Endothelial cell of umbilical vein (primary cell): ENCODE measurements around the gene CYP11A1. TPM values are rescaled to one million over a fixed set of nuclear protein-coding genes. Genes with fewer than 3 reads are reported as not detected.

Experiments
- BruUV-seq: library from RNA; stranded (reverse); fragments of 400-500 nt; replicated peaks from 2 replicates; lab custom pipeline; 2021; lab: Mats Ljungman, UMichigan
- CTCF ChIA-PET: fragments of 300-600, 350-600 bp; sonication (Branson Sonifier 250); formaldehyde crosslinking; loops from one replicate; lab custom pipeline; 2021; ENCODE audit warnings: antibody characterized with exemption, inconsistent platforms; lab: Charles Lee
- POLR2A ChIA-PET: fragments of 300-600, 350-600 bp; sonication (Branson Sonifier 250); formaldehyde crosslinking; loops from one replicate; lab custom pipeline; 2021; ENCODE audit warnings: antibody characterized with exemption, inconsistent platforms; lab: Charles Lee
- DNase-seq: peaks from one replicate; pipeline ENCODE4 v3.0.0-alpha.2; 2011; ENCODE audit warnings: low read depth, low spot score
- FAIRE-seq: peaks from 2 replicates; lab custom pipeline; 2011; peaks lifted over from hg19 to GRCh38; lab: Jason Lieb, UNC
- H2AFZ ChIP-seq: 2 replicates; pipeline ENCODE4 v1.6.0; 2012; ENCODE audit warnings: low read depth, low read length, control low read depth, inconsistent platforms
- H3K27ac ChIP-seq: 2 replicates; pipeline ENCODE4 v1.5.1; 2011; ENCODE audit warnings: low read depth, mild to moderate bottlenecking, control low read depth, low read length, moderate library complexity; ENCODE audit not compliant: insufficient read depth
- H3K27me3 ChIP-seq, 2 experiments: 2 replicates each; pipeline versions ENCODE4 v1.6.0 to v1.6.1; 2011; ENCODE audit warnings: low read length in 2 of 2, mixed read lengths in 1 of 2; ENCODE audit not compliant: control insufficient read depth in 2 of 2, insufficient read depth in 2 of 2
- H3K36me3 ChIP-seq, 2 experiments: 2 replicates in 1 of 2; 3 replicates in 1 of 2; pipeline ENCODE4 v1.5.1; 2011; ENCODE audit warnings: low read length in 2 of 2, mild to moderate bottlenecking in 1 of 2, moderate library complexity in 1 of 2; ENCODE audit not compliant: control insufficient read depth in 2 of 2, insufficient read depth in 2 of 2; ENCODE audit errors: extremely low read depth in 1 of 2
- H3K4me1 ChIP-seq: 3 replicates; pipeline ENCODE4 v1.5.1; 2011; ENCODE audit warnings: mild to moderate bottlenecking, low read length; ENCODE audit not compliant: control insufficient read depth, insufficient read depth; ENCODE audit errors: extremely low read depth
- H3K4me2 ChIP-seq: 2 replicates; pipeline ENCODE4 v1.6.1; 2011; ENCODE audit warnings: low read length, control low read depth, mixed read lengths; ENCODE audit not compliant: insufficient read depth
- H3K4me3 ChIP-seq, 3 experiments: fragments of 200-600 bp in 1 of 3; sonication (generic), shearing (Covaris generic) in 1 of 3; replicated peaks in 1 of 3; 2 replicates each; pipeline ENCODE4 v1.5.1; 2011 to 2016; ENCODE audit warnings: control low read depth in 3 of 3, low read length in 3 of 3, mild to moderate bottlenecking in 2 of 3, inconsistent platforms in 1 of 3, low read depth in 1 of 3, moderate library complexity in 1 of 3; ENCODE audit not compliant: insufficient read depth in 1 of 3
- H3K79me2 ChIP-seq: 2 replicates; pipeline ENCODE4 v1.6.0; 2012; ENCODE audit warnings: low read length, inconsistent platforms; ENCODE audit not compliant: control insufficient read depth, insufficient read depth
- H3K9ac ChIP-seq: replicated peaks from 2 replicates; pipeline ENCODE3; 2011; ENCODE audit warnings: low read length, control low read depth; ENCODE audit not compliant: insufficient read depth; ENCODE audit errors: extremely low read depth
- H3K9me1 ChIP-seq: replicated peaks from 3 replicates; pipeline ENCODE4 v1.6.0; 2011; ENCODE audit warnings: mild to moderate bottlenecking, low read length; ENCODE audit not compliant: control insufficient read depth, insufficient read depth; ENCODE audit errors: extremely low read depth
- H3K9me3 ChIP-seq: replicated peaks from 2 replicates; pipeline ENCODE4 v1.5.1; 2012; ENCODE audit warnings: low read length, inconsistent platforms; ENCODE audit not compliant: control insufficient read depth, insufficient read depth
- H4K20me1 ChIP-seq: replicated peaks from 2 replicates; pipeline ENCODE3; 2011; ENCODE audit warnings: mild to moderate bottlenecking, low read length; ENCODE audit not compliant: control insufficient read depth, insufficient read depth; ENCODE audit errors: extremely low read depth
- CTCF ChIP-seq, 2 donors: IDR thresholded peaks; 1 replicate in 1 of 2; 2 replicates in 1 of 2; pipeline ENCODE4 v1.5.1; 2011; ENCODE audit warnings: low read length in 2 of 2, mild to moderate bottlenecking in 2 of 2, moderate library complexity in 2 of 2, control low read depth in 1 of 2, inconsistent platforms in 1 of 2, low read depth in 1 of 2; ENCODE audit not compliant: insufficient read depth in 1 of 2; ENCODE audit errors: extremely low read depth in 1 of 2
- EZH2 ChIP-seq: IDR thresholded peaks from 2 replicates; pipeline ENCODE4 v1.6.1; 2012; ENCODE audit warnings: borderline replicate concordance, low read depth, mild to moderate bottlenecking, moderate library complexity, low read length, inconsistent platforms; ENCODE audit not compliant: severe bottlenecking
- FOS ChIP-seq: IDR thresholded peaks from 2 replicates; pipeline ENCODE4 v1.6.1; 2011; ENCODE audit warnings: mild to moderate bottlenecking, low read length, moderate library complexity, borderline replicate concordance; ENCODE audit not compliant: insufficient read depth
- GATA2 ChIP-seq: IDR thresholded peaks from 2 replicates; pipeline ENCODE4 v1.7.0; 2011; ENCODE audit warnings: low read depth, mild to moderate bottlenecking, moderate library complexity, mixed read lengths, low read length; ENCODE audit not compliant: insufficient read length, insufficient read depth
- JUN ChIP-seq: IDR thresholded peaks from 2 replicates; pipeline ENCODE4 v1.6.1; 2011; ENCODE audit warnings: borderline replicate concordance, low read depth; ENCODE audit not compliant: insufficient read length, insufficient read depth
- MAX ChIP-seq: IDR thresholded peaks from 2 replicates; pipeline ENCODE4 v1.6.1; 2011; ENCODE audit not compliant: insufficient read depth, insufficient read length
- MYC ChIP-seq: IDR thresholded peaks from one replicate; pipeline ENCODE4 v1.6.1; 2011; ENCODE audit warnings: mild to moderate bottlenecking, low read depth, low read length
- POLR2A ChIP-seq: IDR thresholded peaks from 2 replicates; pipeline ENCODE4 v1.6.1; 2012; ENCODE audit warnings: low read depth, mild to moderate bottlenecking, control low read depth, low read length
- POLR2AphosphoS5 ChIP-seq: IDR thresholded peaks from 2 replicates; pipeline ENCODE4 v1.6.1; 2012; ENCODE audit warnings: low read depth, mild to moderate bottlenecking, control low read depth, low read length, moderate library complexity; ENCODE audit not compliant: insufficient read depth
- dilution Hi-C: fragments of 300-500 bp; cut with MboI; formaldehyde crosslinking; loops from one replicate; pipeline ENCODE4 v1.15.0; 2019; ENCODE audit warnings: low sequenced_read_pairs; ENCODE audit not compliant: extremely low pct_ligation_motif_present
- intact Hi-C: fragments of 100-400 bp; cut with micrococcal nuclease; formaldehyde crosslinking; loops from one replicate; pipeline ENCODE4 v1.10.0; 2022
- polyA plus RNA-seq, 4 experiments: library from polyadenylated mRNA; depleted of rRNA in 3 of 4; stranded (reverse) in 3 of 4; unstranded in 1 of 4; fragments of >200 nt; gene quantifications; 2 replicates each; pipeline versions ENCODE4 v1.2.1 to v1.2.3, GENCODE V29; 2011 to 2012; ENCODE audit warnings: missing spikeins in 1 of 4
- total RNA-seq: library from RNA; stranded (reverse); gene quantifications from 2 replicates; pipeline ENCODE4 v1.2.3, GENCODE V29; 2021

CYP11A1 gene
- total and polyA plus RNA-seq, 2 donors (not counting 3 experiments of a cell fraction or from before 2014, with no cell fraction given) = 0.08 TPM; not detected in 1

GRCh38 chr15:74328331-74329056 lies 39.0 kb downstream of the CYP11A1 start:
- Histone ChIP-seq H4K20me1 (no peaks in the 10 kb centered on the region), H3K4me1 (no peaks in the 10 kb centered on the region), H3K9me1 (no peaks in the 10 kb centered on the region), H3K9ac (no peak overlapping the region), H3K36me3 (no peaks in the 10 kb centered on the region), H2AFZ (no peak overlapping the region), H3K9me3 (no peaks in the 10 kb centered on the region), H3K4me2 (no peak overlapping the region), H3K27ac (no peak overlapping the region), H3K27me3 (peaks cover 0 to 1% of the 10 kb centered on the region in 2 experiments), H3K79me2 (no peaks in the 10 kb centered on the region), H3K4me3 (no peak overlapping the region)
- TF ChIP-seq POLR2A (no peak), POLR2AphosphoS5 (no peak), EZH2 (no peak), GATA2 (no peak), CTCF (IDR thresholded peaks at IDR 0.05; ENCODE audit: extremely low read depth in 1 of 2, insufficient read depth in 1 of 2, low read depth in 1 of 2, low read length in 2 of 2) (no peak), MYC (no peak), FOS (no peak), JUN (no peak), MAX (no peak)
- intact Hi-C loops = no loop called here
- dilution Hi-C loops = no loop called here
- ChIA-PET CTCF (interaction anchor here (1.3 to 3.4 kb wide), 2 partner anchors 8 to 21 kb away, joined by 3 to 13 read pairs; no protein-coding TSS in a partner anchor), POLR2A (no interaction called here)
- FAIRE-seq = no peak
- BruUV-seq = no TSS peak
- no peak for DNase-seq
